ENCODE results near the gene SCYL2. TPM values are rescaled to one million over a fixed set of nuclear protein-coding genes. Genes with fewer than 3 reads are reported as not detected.
"Not testable (repeated sequence)": the region's sequence is repeated elsewhere in the genome, so short reads cannot be mapped to it uniquely, and the experiment has no call there.

The SCYL2 gene
- total and polyA plus RNA-seq, 2 donors (not counting 1 experiment from before 2014, with no cell fraction given): 43.0 to 47.9 TPM

DNA sequence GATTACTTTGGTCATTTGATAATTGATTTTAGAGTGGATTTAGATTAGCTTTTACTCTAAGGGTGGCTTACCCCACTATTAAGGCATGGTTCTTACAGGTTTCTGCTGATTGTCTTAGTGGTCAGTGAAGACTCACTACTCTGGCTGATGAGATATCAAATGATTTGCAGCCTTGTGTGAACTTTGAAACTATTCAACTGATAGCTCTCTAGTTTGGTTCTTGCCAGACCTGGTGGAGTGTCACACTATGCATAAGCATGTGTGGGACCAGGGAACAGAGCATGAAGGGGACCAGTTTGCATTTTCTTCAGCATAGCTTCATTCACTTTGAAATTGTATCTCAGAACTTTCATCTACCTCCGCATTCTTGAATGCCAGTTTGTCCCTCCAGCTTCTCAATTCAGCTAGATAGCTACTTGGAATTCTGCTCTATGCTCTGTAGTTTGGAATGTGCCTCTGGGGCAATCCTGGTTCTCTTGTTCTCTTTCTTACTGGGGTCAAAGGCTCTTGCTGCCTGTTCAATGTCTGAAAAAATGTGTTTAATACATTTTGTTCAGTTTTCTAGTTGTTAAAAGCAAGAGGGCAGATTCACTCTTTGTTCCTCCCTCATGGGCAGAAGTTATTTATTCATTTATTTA lies 12.7 kb downstream of the SCYL2 start:
- Histone ChIP-seq H3K27me3 (ENCODE audit: control insufficient read depth, insufficient read depth, low read length) (no peaks in the 10 kb centered on the region), H3K9me3 (ENCODE audit: control insufficient read depth, insufficient read depth, low read depth, low read length) (no peaks in the 10 kb centered on the region), H3K4me1 (ENCODE audit: control insufficient read depth, extremely low read depth, insufficient read depth, low read length) (no peaks in the 10 kb centered on the region), H4K20me1 (ENCODE audit: control insufficient read depth, extremely low read depth, insufficient read depth, low read length) (no peaks in the 10 kb centered on the region), H3K79me2 (ENCODE audit: control insufficient read depth, insufficient read depth, low read length) (peaks cover 48% of the 10 kb centered on the region), H3K4me2 (ENCODE audit: extremely low read depth, insufficient read depth, low read length) (no peak overlapping the region), H3K27ac (ENCODE audit: insufficient read depth, low read length) (no peak overlapping the region), H3K4me3 (replicated peaks in 1 of 4; ENCODE audit: control extremely low read depth in 1 of 4, insufficient read depth in 1 of 4, low read depth in 3 of 4, low read length in 4 of 4) (no peak overlapping the region), H3K36me3 (ENCODE audit: control insufficient read depth, insufficient read depth, low read length) (no peaks in the 10 kb centered on the region), H2AFZ (ENCODE audit: low read length) (no peak overlapping the region), H3K9ac (ENCODE audit: insufficient read depth, low read length) (no peak overlapping the region)
- peak in 1 of 2 donors; percentile 5 for DNase-seq (ENCODE audit: low read depth in 2 of 2)
- TF ChIP-seq EZH2 (IDR thresholded peaks at IDR 0.05; ENCODE audit: low read length, missing control alignments): no peak
- TF ChIP-seq, protein P1, sequence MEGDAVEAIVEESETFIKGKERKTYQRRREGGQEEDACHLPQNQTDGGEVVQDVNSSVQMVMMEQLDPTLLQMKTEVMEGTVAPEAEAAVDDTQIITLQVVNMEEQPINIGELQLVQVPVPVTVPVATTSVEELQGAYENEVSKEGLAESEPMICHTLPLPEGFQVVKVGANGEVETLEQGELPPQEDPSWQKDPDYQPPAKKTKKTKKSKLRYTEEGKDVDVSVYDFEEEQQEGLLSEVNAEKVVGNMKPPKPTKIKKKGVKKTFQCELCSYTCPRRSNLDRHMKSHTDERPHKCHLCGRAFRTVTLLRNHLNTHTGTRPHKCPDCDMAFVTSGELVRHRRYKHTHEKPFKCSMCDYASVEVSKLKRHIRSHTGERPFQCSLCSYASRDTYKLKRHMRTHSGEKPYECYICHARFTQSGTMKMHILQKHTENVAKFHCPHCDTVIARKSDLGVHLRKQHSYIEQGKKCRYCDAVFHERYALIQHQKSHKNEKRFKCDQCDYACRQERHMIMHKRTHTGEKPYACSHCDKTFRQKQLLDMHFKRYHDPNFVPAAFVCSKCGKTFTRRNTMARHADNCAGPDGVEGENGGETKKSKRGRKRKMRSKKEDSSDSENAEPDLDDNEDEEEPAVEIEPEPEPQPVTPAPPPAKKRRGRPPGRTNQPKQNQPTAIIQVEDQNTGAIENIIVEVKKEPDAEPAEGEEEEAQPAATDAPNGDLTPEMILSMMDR (conservative IDR thresholded peaks at IDR 0.05 in 1 of 2, IDR thresholded peaks at IDR 0.05 in 1 of 2; ENCODE audit: low read depth in 1 of 2, low read length in 2 of 2): no peak

DNA sequence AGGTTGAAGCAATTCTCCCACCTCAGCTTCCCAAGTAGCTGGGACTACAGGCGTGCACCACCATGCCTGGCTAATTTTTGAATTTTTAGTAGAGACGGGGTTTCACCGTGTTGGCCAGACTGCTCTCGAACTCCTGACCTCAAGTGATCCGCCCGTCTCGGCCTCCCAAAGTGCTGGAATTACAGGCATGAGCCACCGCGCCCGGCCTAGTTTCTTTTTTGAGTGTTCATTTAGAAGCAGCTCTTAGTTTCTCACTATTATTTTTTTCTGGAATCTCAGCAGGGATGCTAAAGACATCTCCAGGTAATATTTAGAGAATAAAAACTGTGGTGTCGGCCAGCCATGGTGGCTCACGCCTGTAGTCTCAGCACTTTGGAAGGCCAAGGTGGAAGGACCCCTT lies 17.6 kb downstream of the SCYL2 start:
- H3K4me1 ChIP-seq (ENCODE audit: control insufficient read depth, extremely low read depth, insufficient read depth, low read length); DNase-seq (ENCODE audit: low read depth in 2 of 2); H4K20me1 ChIP-seq (ENCODE audit: control insufficient read depth, extremely low read depth, insufficient read depth, low read length); H3K36me3 ChIP-seq (ENCODE audit: control insufficient read depth, insufficient read depth, low read length); H3K27me3 ChIP-seq (ENCODE audit: control insufficient read depth, insufficient read depth, low read length); H3K4me2 ChIP-seq (ENCODE audit: extremely low read depth, insufficient read depth, low read length); H2AFZ ChIP-seq (ENCODE audit: low read length); H3K27ac ChIP-seq (ENCODE audit: insufficient read depth, low read length); H3K9me3 ChIP-seq (ENCODE audit: control insufficient read depth, insufficient read depth, low read depth, low read length); H3K9ac ChIP-seq (ENCODE audit: insufficient read depth, low read length); H3K4me3 ChIP-seq (replicated peaks in 1 of 4; ENCODE audit: control extremely low read depth in 1 of 4, insufficient read depth in 1 of 4, low read depth in 3 of 4, low read length in 4 of 4): not testable (repeated sequence)
- H3K79me2 ChIP-seq (ENCODE audit: control insufficient read depth, insufficient read depth, low read length): peaks cover 13% of the 10 kb centered on the region

DNA sequence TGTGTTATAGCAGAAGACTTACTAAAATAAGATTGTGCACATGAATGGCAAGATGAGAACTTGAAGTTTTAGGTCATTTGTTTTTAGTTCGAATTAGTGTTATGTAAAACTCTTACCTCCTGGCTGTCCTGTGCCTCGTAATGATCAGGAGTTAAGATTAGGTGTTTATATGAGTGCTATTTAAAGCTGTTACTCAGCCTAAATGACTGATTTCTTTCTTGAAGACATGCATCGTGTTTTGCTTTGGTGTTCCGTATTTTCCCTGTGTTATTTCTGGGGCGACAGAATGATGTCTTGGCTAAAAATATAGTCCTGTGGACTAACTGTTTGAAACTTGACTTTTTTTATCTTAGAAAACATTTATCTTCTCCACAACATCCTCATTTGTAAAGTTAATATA lies 22.1 kb downstream of the SCYL2 start:
- Histone ChIP-seq H2AFZ (ENCODE audit: low read length) (no peak overlapping the region), H3K9ac (ENCODE audit: insufficient read depth, low read length) (no peak overlapping the region), H3K27me3 (ENCODE audit: control insufficient read depth, insufficient read depth, low read length) (no peaks in the 10 kb centered on the region), H3K36me3 (ENCODE audit: control insufficient read depth, insufficient read depth, low read length) (no peaks in the 10 kb centered on the region), H3K79me2 (ENCODE audit: control insufficient read depth, insufficient read depth, low read length) (no peaks in the 10 kb centered on the region), H3K9me3 (ENCODE audit: control insufficient read depth, insufficient read depth, low read depth, low read length) (no peaks in the 10 kb centered on the region), H4K20me1 (ENCODE audit: control insufficient read depth, extremely low read depth, insufficient read depth, low read length) (no peaks in the 10 kb centered on the region), H3K4me3 (replicated peaks in 1 of 4; ENCODE audit: control extremely low read depth in 1 of 4, insufficient read depth in 1 of 4, low read depth in 3 of 4, low read length in 4 of 4) (no peak overlapping the region), H3K4me2 (ENCODE audit: extremely low read depth, insufficient read depth, low read length) (no peak overlapping the region), H3K4me1 (ENCODE audit: control insufficient read depth, extremely low read depth, insufficient read depth, low read length) (no peaks in the 10 kb centered on the region), H3K27ac (ENCODE audit: insufficient read depth, low read length) (no peak overlapping the region)
- DNase-seq (ENCODE audit: low read depth in 2 of 2): no peak
- TF ChIP-seq EZH2 (IDR thresholded peaks at IDR 0.05; ENCODE audit: low read length, missing control alignments): no peak
- TF ChIP-seq, protein P1 (conservative IDR thresholded peaks at IDR 0.05 in 1 of 2, IDR thresholded peaks at IDR 0.05 in 1 of 2; ENCODE audit: low read depth in 1 of 2, low read length in 2 of 2): no peak
